ENCODE results near the gene RIBC1.

RIBC1 gene

GRCh38 chrX:53421772-53422085, 944 bp upstream of the RIBC1 start:
- TF ChIP-seq GATA2 (IDR thresholded peaks at IDR 0.05; ENCODE audit: low read depth, low read length) (no peak), GATA3 (IDR thresholded peaks at IDR 0.05; ENCODE audit: low read depth, low read length) (no peak)

- TF ChIP-seq GATA3 (IDR thresholded peaks at IDR 0.05; ENCODE audit: low read depth, low read length): no peak
- no peak for TF ChIP-seq GATA2 (IDR thresholded peaks at IDR 0.05; ENCODE audit: low read depth, low read length)
These were observed 400 bp upstream of the RIBC1 start, which contains the start of gene SMC1A for GRCh38 chrX:53422086-53422860. TSS of gene SMC1A (minus strand) at chrX:53422654. CDS start at chrX:53422600, 54 bp downstream.

GRCh38 chrX:53429755-53430154, 7.1 kb downstream of the RIBC1 start:
- TF ChIP-seq GATA2 (IDR thresholded peaks at IDR 0.05; ENCODE audit: low read depth, low read length): no peak
- no peak for TF ChIP-seq GATA3 (IDR thresholded peaks at IDR 0.05; ENCODE audit: low read depth, low read length)

GRCh38 chrX:53430231-53430630, 7.6 kb downstream of the RIBC1 start:
- TF ChIP-seq GATA3 (IDR thresholded peaks at IDR 0.05; ENCODE audit: low read depth, low read length): no peak
- TF ChIP-seq GATA2 (IDR thresholded peaks at IDR 0.05; ENCODE audit: low read depth, low read length): no peak

GRCh38 chrX:53433651-53434639, 11.3 kb downstream of the RIBC1 start, which contains the start of gene HSD17B10:
TSS of gene HSD17B10 (minus strand) at chrX:53434370. CDS start at chrX:53434345, 25 bp downstream.
- TF ChIP-seq GATA2 (IDR thresholded peaks at IDR 0.05; ENCODE audit: low read depth, low read length) (0 out of 2 replicates have a peak, but pooled peaks have one; percentile 19), GATA3 (IDR thresholded peaks at IDR 0.05; ENCODE audit: low read depth, low read length) (no peak)

- TF ChIP-seq GATA2 (IDR thresholded peaks at IDR 0.05; ENCODE audit: low read depth, low read length): no peak
- no peak for TF ChIP-seq GATA3 (IDR thresholded peaks at IDR 0.05; ENCODE audit: low read depth, low read length)
These were observed 13.3 kb downstream of the RIBC1 start for GRCh38 chrX:53435997-53436396.

- no peak for TF ChIP-seq GATA3 (IDR thresholded peaks at IDR 0.05; ENCODE audit: low read depth, low read length)
- TF ChIP-seq GATA2 (IDR thresholded peaks at IDR 0.05; ENCODE audit: low read depth, low read length): no peak
These were observed 14.5 kb downstream of the RIBC1 start for GRCh38 chrX:53437206-53437605.

- TF ChIP-seq GATA3 (IDR thresholded peaks at IDR 0.05; ENCODE audit: low read depth, low read length): no peak
- TF ChIP-seq GATA2 (IDR thresholded peaks at IDR 0.05; ENCODE audit: low read depth, low read length): no peak
These were observed 15.6 kb downstream of the RIBC1 start for GRCh38 chrX:53438174-53438831.

GRCh38 chrX:53438832-53439230, 16.2 kb downstream of the RIBC1 start:
- TF ChIP-seq GATA2 (IDR thresholded peaks at IDR 0.05; ENCODE audit: low read depth, low read length) (no peak), GATA3 (IDR thresholded peaks at IDR 0.05; ENCODE audit: low read depth, low read length) (no peak)

GRCh38 chrX:53440101-53440500, 17.4 kb downstream of the RIBC1 start:
- TF ChIP-seq GATA3 (IDR thresholded peaks at IDR 0.05; ENCODE audit: low read depth, low read length): no peak
- no peak for TF ChIP-seq GATA2 (IDR thresholded peaks at IDR 0.05; ENCODE audit: low read depth, low read length)

GRCh38 chrX:53440621-53441517, 18.2 kb downstream of the RIBC1 start:
- TF ChIP-seq GATA3 (IDR thresholded peaks at IDR 0.05; ENCODE audit: low read depth, low read length) (no peak), GATA2 (IDR thresholded peaks at IDR 0.05; ENCODE audit: low read depth, low read length) (no peak)

- no peak for TF ChIP-seq GATA3 (IDR thresholded peaks at IDR 0.05; ENCODE audit: low read depth, low read length)
- TF ChIP-seq GATA2 (IDR thresholded peaks at IDR 0.05; ENCODE audit: low read depth, low read length): no peak
These were observed 19.1 kb downstream of the RIBC1 start for GRCh38 chrX:53441531-53442321.

All from SH-SY5Y (cell line).